ENCODE data around the gene FRMD1. TPM values are rescaled to one million over a fixed set of nuclear protein-coding genes. Genes with fewer than 3 reads are reported as not detected.

FRMD1 gene
- total RNA-seq, 2 donors from 2014 or later, result not detected

DNA sequence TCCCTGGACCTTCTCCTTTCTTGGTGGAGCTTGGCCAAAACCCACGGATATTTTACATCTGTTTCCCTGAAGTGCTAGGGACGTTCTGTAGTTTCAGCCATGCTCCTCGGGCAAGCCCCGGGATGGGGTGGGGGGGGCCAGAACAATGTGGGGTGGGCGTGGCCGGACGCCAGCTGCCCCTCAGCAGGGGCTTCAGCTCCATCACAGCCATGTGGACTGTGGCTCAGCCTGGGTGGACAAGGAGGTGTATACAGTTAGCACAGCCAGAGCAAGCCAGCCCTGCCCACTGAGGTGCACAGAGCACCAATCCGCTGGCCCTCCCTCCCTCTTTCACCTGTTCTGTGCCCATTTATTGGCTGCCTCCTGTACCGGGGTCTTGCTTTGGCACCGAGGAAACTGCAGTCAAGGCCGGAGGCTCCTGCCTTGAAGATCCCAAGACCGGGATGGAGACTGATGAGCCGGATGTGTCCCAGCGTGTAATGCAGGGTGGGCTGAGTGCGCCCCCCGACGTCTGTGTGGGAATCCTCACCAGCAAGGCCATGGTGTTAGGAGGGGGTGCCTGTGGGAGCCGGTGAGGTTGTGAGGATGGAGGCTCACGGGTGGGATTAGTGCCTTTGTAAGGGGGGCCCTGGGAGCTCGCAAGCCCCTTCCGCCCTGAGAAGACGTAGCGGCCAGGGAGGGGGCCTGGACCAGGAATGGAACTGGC, 28.0 kb downstream of the FRMD1 start:
- Histone ChIP-seq H3K4me3 (ENCODE audit: low read length) (no peak overlapping the region), H3K4me1 (ENCODE audit: control insufficient read depth, insufficient read depth, low read length) (no peaks in the 10 kb centered on the region), H3K9me3 (ENCODE audit: control insufficient read depth, low read length) (no peaks in the 10 kb centered on the region), H3K27ac (ENCODE audit: low read depth, low read length) (no peak overlapping the region), H3K9ac (ENCODE audit: extremely low read depth, low read length, poor library complexity, severe bottlenecking) (no peak overlapping the region), H3K36me3 (ENCODE audit: control insufficient read depth, insufficient read depth, low read length) (no peaks in the 10 kb centered on the region), H3K27me3 (ENCODE audit: control insufficient read depth, insufficient read depth, low read length, poor library complexity, severe bottlenecking) (no peaks in the 10 kb centered on the region)
- TF ChIP-seq, protein P1, sequence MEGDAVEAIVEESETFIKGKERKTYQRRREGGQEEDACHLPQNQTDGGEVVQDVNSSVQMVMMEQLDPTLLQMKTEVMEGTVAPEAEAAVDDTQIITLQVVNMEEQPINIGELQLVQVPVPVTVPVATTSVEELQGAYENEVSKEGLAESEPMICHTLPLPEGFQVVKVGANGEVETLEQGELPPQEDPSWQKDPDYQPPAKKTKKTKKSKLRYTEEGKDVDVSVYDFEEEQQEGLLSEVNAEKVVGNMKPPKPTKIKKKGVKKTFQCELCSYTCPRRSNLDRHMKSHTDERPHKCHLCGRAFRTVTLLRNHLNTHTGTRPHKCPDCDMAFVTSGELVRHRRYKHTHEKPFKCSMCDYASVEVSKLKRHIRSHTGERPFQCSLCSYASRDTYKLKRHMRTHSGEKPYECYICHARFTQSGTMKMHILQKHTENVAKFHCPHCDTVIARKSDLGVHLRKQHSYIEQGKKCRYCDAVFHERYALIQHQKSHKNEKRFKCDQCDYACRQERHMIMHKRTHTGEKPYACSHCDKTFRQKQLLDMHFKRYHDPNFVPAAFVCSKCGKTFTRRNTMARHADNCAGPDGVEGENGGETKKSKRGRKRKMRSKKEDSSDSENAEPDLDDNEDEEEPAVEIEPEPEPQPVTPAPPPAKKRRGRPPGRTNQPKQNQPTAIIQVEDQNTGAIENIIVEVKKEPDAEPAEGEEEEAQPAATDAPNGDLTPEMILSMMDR (conservative IDR thresholded peaks at IDR 0.05), result peak; percentile 67
- Mint-ChIP-seq H3K27ac (no peak overlapping the region), H3K4me1 (no peaks in the 10 kb centered on the region), H3K9me3 (no peaks in the 10 kb centered on the region), H3K36me3 (ENCODE audit: low read depth) (no peaks in the 10 kb centered on the region), H3K27me3 (ENCODE audit: insufficient read depth) (no peaks in the 10 kb centered on the region), H3K4me3 (no peak overlapping the region)
- WGBS, 2 experiments (ENCODE audit: insufficient coverage in 1 of 2, insufficient read length in 1 of 2), result 83 to 87% methylated on average over 11 to 23 of the region's 23 CpGs
- peak; percentile 73 for DNase-seq

DNA sequence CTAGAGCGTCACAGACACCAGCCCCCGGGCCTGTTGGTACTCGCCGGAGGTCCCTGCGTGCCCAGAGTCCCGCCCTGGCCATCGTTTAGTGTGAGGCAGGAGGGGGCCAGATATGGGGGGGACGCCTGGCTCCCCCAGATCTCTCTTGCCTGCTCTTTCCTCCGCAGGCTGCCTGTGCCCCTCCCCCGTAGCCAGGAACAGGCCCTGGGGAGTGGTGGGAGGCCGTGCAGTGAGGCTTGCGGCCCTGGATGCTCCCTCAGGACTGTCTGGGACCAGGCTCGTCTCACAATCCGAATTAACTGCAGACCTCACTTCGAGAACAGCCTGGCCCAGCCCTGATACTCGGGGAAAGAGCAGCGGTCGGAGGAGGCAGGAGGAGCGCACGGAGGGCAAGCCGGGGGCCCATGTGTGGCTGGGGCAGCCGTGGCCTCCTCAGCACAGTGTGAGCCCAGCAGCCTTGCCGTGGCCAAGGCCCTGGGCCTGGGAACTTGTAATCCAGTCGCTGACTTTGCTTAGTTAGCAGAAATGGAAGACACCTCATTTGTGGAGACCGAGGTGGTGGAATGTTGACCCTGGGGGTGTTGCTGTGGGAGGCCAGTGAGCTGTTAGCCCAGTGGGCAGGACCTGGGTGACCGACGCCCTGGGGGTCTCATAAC, 28.7 kb downstream of the FRMD1 start:
- Histone ChIP-seq H3K4me1 (ENCODE audit: control insufficient read depth, insufficient read depth, low read length) (no peaks in the 10 kb centered on the region), H3K9ac (ENCODE audit: extremely low read depth, low read length, poor library complexity, severe bottlenecking) (no peak overlapping the region), H3K27ac (ENCODE audit: low read depth, low read length) (no peak overlapping the region), H3K9me3 (ENCODE audit: control insufficient read depth, low read length) (no peaks in the 10 kb centered on the region), H3K36me3 (ENCODE audit: control insufficient read depth, insufficient read depth, low read length) (no peaks in the 10 kb centered on the region), H3K4me3 (ENCODE audit: low read length) (no peak overlapping the region), H3K27me3 (ENCODE audit: control insufficient read depth, insufficient read depth, low read length, poor library complexity, severe bottlenecking) (no peaks in the 10 kb centered on the region)
- no peak overlapping the region for H3K27ac Mint-ChIP-seq
- DNase-seq, result no peak
- H3K36me3 Mint-ChIP-seq (ENCODE audit: low read depth), result no peaks in the 10 kb centered on the region
- H3K9me3 Mint-ChIP-seq, result no peaks in the 10 kb centered on the region
- 86 to 94% methylated on average over 10 to 27 of the region's 27 CpGs for WGBS, 2 experiments (ENCODE audit: insufficient coverage in 1 of 2, insufficient read length in 1 of 2)
- TF ChIP-seq, protein P1 (conservative IDR thresholded peaks at IDR 0.05), result no peak
- no peaks in the 10 kb centered on the region for H3K27me3 Mint-ChIP-seq (ENCODE audit: insufficient read depth)
- no peak overlapping the region for H3K4me3 Mint-ChIP-seq
- no peaks in the 10 kb centered on the region for H3K4me1 Mint-ChIP-seq

DNA sequence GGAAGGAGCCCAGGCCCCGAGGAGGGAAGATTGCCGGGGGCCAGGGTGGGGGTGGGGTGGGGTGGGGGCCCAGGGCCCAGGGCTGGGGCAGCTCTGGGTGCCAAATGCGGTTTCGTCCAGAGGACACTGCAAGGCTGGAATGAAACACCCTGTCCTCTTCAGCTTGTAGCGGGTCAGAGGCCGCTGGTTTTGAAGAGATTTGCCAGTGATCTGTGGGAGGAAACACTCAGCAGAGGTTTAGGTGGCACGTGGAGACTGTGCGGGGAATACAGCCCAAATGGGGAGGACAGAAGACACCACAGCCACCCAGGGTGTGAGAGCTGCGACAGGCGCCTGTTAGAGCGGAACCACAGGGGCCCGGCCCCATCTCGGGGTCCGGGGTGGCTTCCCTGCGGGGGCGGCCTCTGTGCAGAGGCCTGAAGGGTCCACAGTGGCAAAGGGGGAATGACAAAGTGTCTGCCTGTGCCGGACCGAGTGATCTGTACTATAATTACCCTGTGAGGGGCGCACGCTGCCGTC, 29.2 kb downstream of the FRMD1 start:
- DNase-seq, result no peak
- no peaks in the 10 kb centered on the region for H3K9me3 Mint-ChIP-seq
- Histone ChIP-seq H3K36me3 (ENCODE audit: control insufficient read depth, insufficient read depth, low read length) (no peaks in the 10 kb centered on the region), H3K27me3 (ENCODE audit: control insufficient read depth, insufficient read depth, low read length, poor library complexity, severe bottlenecking) (no peaks in the 10 kb centered on the region), H3K4me3 (ENCODE audit: low read length) (no peak overlapping the region), H3K9ac (ENCODE audit: extremely low read depth, low read length, poor library complexity, severe bottlenecking) (no peak overlapping the region), H3K27ac (ENCODE audit: low read depth, low read length) (no peak overlapping the region), H3K9me3 (ENCODE audit: control insufficient read depth, low read length) (no peaks in the 10 kb centered on the region), H3K4me1 (ENCODE audit: control insufficient read depth, insufficient read depth, low read length) (no peaks in the 10 kb centered on the region)
- no peaks in the 10 kb centered on the region for H3K27me3 Mint-ChIP-seq (ENCODE audit: insufficient read depth)
- no peaks in the 10 kb centered on the region for H3K36me3 Mint-ChIP-seq (ENCODE audit: low read depth)
- WGBS, 2 experiments (ENCODE audit: insufficient coverage in 1 of 2, insufficient read length in 1 of 2), result 92 to 96% methylated on average over 18 to 19 of the region's 21 CpGs
- H3K4me3 Mint-ChIP-seq, result no peak overlapping the region
- TF ChIP-seq, protein P1 (conservative IDR thresholded peaks at IDR 0.05), result no peak
- H3K4me1 Mint-ChIP-seq, result no peaks in the 10 kb centered on the region
- H3K27ac Mint-ChIP-seq, result no peak overlapping the region

Measured in endodermal cell (in vitro differentiated cells).